Smooth muscle cell (in vitro differentiated cells): ENCODE measurements around the gene GLYAT. TPM values are rescaled to one million over a fixed set of nuclear protein-coding genes. Genes with fewer than 3 reads are reported as not detected.

Experiments used
- DNase-seq: peaks from one replicate; lab custom pipeline; 2025; ENCODE audit not compliant: unreplicated experiment; lab: John Stamatoyannopoulos, UW
- H2AFZ ChIP-seq: fragments of 200-600 bp; sonication (generic); 2 replicates; pipeline ENCODE4 v1.6.0; 2016; ENCODE audit warnings: antibody characterized with exemption, low read depth, mild to moderate bottlenecking
- H3F3A ChIP-seq: fragments of 200-600 bp; sonication (generic); 2 replicates; pipeline ENCODE4 v1.6.0; 2017; ENCODE audit warnings: antibody characterized with exemption, low read depth
- H3K27ac ChIP-seq: fragments of 200-600 bp; sonication (generic); 2 replicates; pipeline ENCODE4 v1.5.1; 2016; ENCODE audit warnings: low read depth, mild to moderate bottlenecking
- H3K27me3 ChIP-seq: fragments of 200-600 bp; sonication (generic); 2 replicates; pipeline ENCODE4 v1.6.1; 2016; ENCODE audit warnings: low read depth, mild to moderate bottlenecking
- H3K36me3 ChIP-seq: fragments of 200-600 bp; sonication (generic); 2 replicates; pipeline ENCODE4 v1.5.1; 2016; ENCODE audit warnings: low read depth
- H3K4me1 ChIP-seq: fragments of 200-600 bp; sonication (generic); 2 replicates; pipeline ENCODE4 v1.5.1; 2016; ENCODE audit warnings: low read depth
- H3K4me2 ChIP-seq: fragments of 200-600 bp; sonication (generic); 2 replicates; pipeline ENCODE4 v1.6.0; 2016; ENCODE audit warnings: mild to moderate bottlenecking
- H3K4me3 ChIP-seq: fragments of 200-600 bp; sonication (generic); 2 replicates; pipeline ENCODE4 v1.5.1; 2016; ENCODE audit warnings: mild to moderate bottlenecking
- H3K79me2 ChIP-seq: fragments of 200-600 bp; sonication (generic); 2 replicates; pipeline ENCODE4 v1.6.0; 2016; ENCODE audit warnings: low read depth, mild to moderate bottlenecking
- H3K9ac ChIP-seq: fragments of 200-600 bp; sonication (generic); 2 replicates; pipeline ENCODE4 v1.6.0; 2016; ENCODE audit warnings: low read depth
- H3K9me3 ChIP-seq: fragments of 200-600 bp; sonication (generic); replicated peaks from 2 replicates; pipeline ENCODE4 v1.5.1; 2016; ENCODE audit warnings: low read depth
- H4K20me1 ChIP-seq: fragments of 200-600 bp; sonication (generic); 2 replicates; pipeline ENCODE4 v1.6.0; 2016; ENCODE audit warnings: low read depth
- CTCF ChIP-seq: fragments of 200-600 bp; sonication (generic); IDR thresholded peaks from 2 replicates; pipeline ENCODE4 v1.5.1; 2017; ENCODE audit warnings: borderline replicate concordance, mild to moderate bottlenecking, antibody characterized with exemption; ENCODE audit not compliant: insufficient read depth, poor library complexity, severe bottlenecking
- WGBS: methylation state at CpG from one replicate; pipeline ENCODE4 v1.1.7; 2016; ENCODE audit warnings: low lambda C conversion rate; 5-methylcytosine and 5-hydroxymethylcytosine counted together
- polyA plus RNA-seq: library from polyadenylated mRNA; unstranded; fragments of >200 nt; fragmentation: Nextera tagmentation; extraction: Ambion mirVana; gene quantifications from 2 replicates; pipeline ENCODE4 v1.2.1, GENCODE V29; 2016
- total RNA-seq: library from RNA; depleted of rRNA; stranded (reverse); fragments of >200 nt; gene quantifications from 2 replicates; pipeline ENCODE4 v1.2.3, GENCODE V29; 2014

The GLYAT gene
- total and polyA plus RNA-seq, 2 experiments from 2014 or later = not detected

GRCh38 chr11:58776891-58777710 is 45.4 kb upstream of the GLYAT start:
- no peak for TF ChIP-seq CTCF
- WGBS = 67% methylated on average over 12 of the region's 12 CpGs
- H3K79me2 ChIP-seq = no peaks in the 10 kb centered on the region

GRCh38 chr11:58775066-58775708 is 43.4 kb upstream of the GLYAT start:
- no peaks in the 10 kb centered on the region for H3F3A ChIP-seq
- no peaks in the 10 kb centered on the region for H3K4me1 ChIP-seq
- H3K79me2 ChIP-seq = no peaks in the 10 kb centered on the region
- no peak overlapping the region for H2AFZ ChIP-seq
- no peak overlapping the region for H3K27ac ChIP-seq
- WGBS = 74% methylated on average over 5 of the region's 5 CpGs
- no peak overlapping the region for H3K4me2 ChIP-seq
- DNase-seq = no peak
- H3K9me3 ChIP-seq = no peaks in the 10 kb centered on the region
- H3K27me3 ChIP-seq = no peaks in the 10 kb centered on the region
- H3K9ac ChIP-seq = no peak overlapping the region
- H4K20me1 ChIP-seq = no peaks in the 10 kb centered on the region
- no peak overlapping the region for H3K4me3 ChIP-seq
- no peak for TF ChIP-seq CTCF
- H3K36me3 ChIP-seq = no peaks in the 10 kb centered on the region

More at GRCh38 chr11:58776891-58777710, 45.4 kb upstream of the GLYAT start:
- Histone ChIP-seq H3K4me3 (no peak overlapping the region), H3K27ac (no peak overlapping the region), H3K9ac (no peak overlapping the region), H2AFZ (no peak overlapping the region), H3K9me3 (no peaks in the 10 kb centered on the region), H3K27me3 (no peaks in the 10 kb centered on the region), H4K20me1 (no peaks in the 10 kb centered on the region), H3K4me2 (no peak overlapping the region), H3F3A (no peaks in the 10 kb centered on the region), H3K36me3 (no peaks in the 10 kb centered on the region), H3K4me1 (no peaks in the 10 kb centered on the region)
- DNase-seq = no peak

GRCh38 chr11:58774164-58774593 is 42.4 kb upstream of the GLYAT start:
- no peaks in the 10 kb centered on the region for H3F3A ChIP-seq
- H3K27ac ChIP-seq = no peak overlapping the region
- H4K20me1 ChIP-seq = no peaks in the 10 kb centered on the region
- H3K79me2 ChIP-seq = no peaks in the 10 kb centered on the region
- no peak for DNase-seq
- H3K4me2 ChIP-seq = no peak overlapping the region
- WGBS = 57% methylated on average over 4 of the region's 4 CpGs
- no peak overlapping the region for H3K4me3 ChIP-seq
- no peaks in the 10 kb centered on the region for H3K36me3 ChIP-seq
- H3K9ac ChIP-seq = no peak overlapping the region
- H3K27me3 ChIP-seq = no peaks in the 10 kb centered on the region
- no peak for TF ChIP-seq CTCF
- no peaks in the 10 kb centered on the region for H3K4me1 ChIP-seq
- H3K9me3 ChIP-seq = no peaks in the 10 kb centered on the region
- no peak overlapping the region for H2AFZ ChIP-seq
